HG03060 (cell line): ENCODE measurements around the gene SSNA1.

ENCODE experiments used
- ATAC-seq: cut with Tn5 transposase; IDR thresholded peaks from one replicate; pipeline ENCODE4 v1.9.1; 2021; ENCODE audit warnings: low read depth, moderate number of reproducible peaks; ENCODE audit not compliant: unreplicated experiment

The SSNA1 gene

DNA sequence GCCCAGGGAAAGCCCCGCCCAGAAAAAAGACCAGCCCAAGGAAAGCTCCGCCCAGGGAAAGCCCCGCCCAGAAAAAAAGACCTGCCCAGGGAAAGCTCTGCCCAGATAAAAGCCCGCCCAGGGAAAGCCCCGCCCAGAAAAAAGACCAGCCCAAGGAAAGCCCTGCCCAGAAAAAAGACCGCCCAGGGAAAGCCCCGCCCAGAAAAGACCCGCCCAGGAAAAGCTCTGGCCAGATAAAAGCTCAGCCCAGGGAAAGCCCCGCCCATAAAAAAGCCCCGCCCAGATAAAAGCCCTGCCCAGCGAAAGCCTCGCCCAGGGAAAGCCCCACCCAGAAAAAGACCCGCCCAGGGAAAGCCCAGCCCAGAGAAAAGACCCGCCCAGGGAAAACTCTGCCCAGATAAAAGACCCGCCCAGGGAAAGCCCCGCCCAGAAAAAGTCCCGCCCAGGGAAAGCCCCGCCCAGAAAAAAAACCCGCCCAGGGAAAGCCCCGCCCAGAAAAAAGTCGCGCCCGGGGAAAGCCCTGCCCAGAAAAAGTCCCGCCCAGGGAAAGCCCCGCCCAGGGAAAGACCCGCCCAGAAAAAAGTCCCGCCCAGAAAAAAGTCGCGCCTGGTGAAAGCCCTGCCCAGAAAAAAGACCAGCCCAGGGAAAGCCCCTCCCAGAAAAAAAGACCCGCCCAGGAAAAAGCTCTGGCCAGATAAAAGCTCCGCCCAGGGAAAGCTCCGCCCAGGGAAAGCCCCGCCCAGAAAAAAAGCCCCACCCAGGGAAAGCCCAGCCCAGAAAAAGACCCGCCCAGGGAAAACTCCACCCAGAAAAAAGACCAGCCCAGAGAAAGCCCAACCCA is 37.6 kb upstream of the SSNA1 start:
- no peak for ATAC-seq

DNA sequence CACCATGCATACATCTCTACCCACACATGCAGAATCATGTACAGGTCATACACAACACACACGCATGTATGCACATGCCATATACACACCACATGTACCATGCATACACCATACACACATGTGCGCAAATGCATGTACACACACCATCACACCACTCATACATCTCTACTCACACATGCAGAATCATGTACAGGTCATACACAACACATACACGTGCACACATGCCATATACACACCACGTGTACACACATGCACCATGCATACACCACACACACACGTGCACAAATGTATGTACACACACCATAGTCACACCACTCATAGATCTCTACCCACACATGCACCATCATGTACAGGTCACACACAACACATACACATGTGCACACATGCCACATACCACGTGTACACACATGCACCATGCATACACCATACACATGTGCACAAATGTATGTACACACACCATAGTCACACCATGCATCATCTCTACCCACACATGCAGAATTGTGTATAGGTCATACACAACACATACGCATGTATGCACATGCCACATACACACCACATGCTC is 35.6 kb upstream of the SSNA1 start:
- no peak for ATAC-seq

DNA sequence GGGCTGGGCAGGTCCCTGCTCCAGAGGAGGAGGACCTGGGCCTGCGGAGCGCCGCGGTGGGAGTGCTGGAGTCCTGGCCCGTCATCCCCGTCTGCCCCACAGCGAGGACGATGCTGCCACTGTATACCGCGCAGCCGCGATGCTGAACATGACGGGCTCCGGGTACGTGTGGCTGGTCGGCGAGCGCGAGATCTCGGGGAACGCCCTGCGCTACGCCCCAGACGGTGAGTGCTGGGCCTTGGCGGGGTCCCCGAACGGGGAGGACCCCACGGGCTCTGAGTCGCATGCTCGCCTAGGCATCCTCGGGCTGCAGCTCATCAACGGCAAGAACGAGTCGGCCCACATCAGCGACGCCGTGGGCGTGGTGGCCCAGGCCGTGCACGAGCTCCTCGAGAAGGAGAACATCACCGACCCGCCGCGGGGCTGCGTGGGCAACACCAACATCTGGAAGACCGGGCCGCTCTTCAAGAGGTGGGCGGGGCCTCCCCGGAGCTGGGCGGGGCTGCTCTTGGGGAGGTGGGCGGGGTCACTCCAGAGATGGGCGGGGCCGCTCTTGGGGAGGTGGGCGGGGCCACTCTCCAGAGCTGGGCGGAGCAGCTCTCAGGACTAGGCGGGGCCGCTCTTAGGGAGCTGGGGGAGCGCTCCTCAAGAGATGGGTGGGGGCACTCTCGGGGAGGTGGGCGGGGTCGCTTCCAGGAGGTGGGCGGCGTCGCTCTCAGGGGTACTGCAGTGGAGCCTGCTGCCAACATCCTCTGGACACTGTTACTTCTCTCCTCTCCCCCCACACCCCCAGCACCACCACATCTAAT is 31.7 kb upstream of the SSNA1 start:
- no peak for ATAC-seq

DNA sequence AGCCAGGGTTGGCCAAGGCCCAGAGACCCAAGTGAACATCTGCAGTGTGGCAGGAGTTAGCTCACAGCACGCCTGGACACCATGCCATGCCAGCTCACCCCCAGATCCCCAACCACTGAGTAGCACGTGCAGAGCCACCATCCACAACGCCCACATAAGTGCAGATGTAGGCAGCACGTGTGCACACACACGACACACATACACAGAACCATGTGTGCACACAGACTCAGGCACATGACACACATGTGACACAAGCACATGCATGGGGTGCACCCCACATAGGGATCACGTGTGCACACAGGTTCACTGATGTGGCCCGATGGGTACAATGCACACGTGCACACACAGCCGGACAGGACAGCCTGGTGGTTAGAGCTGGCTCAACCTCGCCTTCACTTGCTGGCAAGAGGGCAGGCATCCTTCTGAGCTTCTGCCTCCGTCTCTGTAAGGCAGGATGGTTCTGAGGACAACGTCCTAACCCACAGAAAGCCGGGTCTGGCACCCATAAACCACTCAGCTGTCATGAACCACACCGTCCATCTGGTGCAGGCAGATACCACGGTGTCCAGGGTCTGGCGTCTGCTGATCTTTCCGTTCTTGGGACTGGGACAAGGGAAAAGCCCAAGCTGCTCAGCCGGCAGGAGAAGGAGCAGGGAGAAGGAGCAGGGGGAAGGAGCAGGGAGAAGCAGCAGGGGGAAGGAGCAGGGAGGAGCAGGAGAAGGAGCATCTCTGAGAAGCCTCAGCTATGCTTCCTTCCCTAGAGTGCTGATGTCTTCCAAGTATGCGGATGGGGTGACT is 30.7 kb upstream of the SSNA1 start:
- ATAC-seq = no peak

DNA sequence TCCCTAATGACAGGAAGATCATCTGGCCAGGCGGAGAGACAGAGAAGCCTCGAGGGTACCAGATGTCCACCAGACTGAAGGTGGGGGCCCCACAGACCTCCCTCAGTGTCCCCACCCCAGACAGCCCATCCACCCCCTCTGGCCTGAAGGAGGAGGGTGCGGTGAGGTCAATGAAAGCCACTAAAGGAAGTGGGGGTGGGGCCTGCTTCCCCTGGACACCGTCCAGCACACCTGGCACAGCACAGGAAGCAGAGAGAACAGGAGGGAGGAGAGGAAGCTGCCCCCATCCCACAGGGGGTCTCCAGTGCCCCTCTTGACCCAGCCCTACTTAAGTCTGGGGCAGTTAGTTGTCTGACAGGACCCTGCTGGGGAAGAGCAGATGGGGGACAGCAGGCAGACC is 29.9 kb upstream of the SSNA1 start:
- ATAC-seq = no peak

DNA sequence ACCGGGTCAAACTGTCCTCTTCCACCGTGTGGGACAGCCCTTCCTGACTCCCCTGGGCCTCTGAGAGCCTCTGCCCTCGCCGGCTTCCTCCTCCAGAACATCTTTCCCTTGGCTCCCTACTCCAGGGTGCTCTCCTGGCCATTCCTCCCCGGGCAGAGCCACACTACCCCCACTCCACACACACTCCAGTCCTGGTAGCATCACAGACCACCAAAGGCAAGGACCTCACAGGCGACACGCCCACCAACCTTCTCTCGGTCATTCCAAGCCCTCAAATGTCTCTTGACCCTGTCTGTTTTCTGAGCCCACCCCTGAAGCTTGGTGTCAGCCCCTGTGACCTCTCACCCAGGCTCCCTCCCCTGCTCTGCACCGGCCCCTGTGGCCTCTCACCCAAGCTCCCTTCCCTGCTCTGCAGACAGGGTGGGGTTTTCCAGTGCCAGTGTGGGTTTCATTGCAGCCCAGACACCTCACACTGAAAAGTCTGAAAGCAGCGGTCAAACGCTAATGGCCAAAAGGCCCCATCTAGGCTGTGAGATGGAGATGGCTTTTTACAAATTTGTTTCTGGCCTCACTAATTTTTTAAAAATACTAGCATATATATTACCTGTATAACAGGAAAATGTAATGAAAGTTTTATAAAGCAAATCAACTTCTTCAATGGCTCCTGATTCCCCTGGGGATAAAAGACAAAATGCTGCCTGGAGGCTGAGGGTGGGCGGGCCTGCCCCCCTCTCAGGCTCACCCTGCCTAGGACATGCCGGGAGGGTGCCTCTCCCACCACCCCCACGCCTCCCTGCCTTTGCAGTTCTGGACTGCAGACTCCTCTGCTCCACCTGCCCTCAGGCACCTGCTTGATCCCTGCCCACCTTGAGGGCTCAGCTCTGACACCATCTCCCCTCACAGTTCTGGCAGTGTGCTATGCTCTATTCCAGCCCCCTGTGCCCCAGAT is 29.1 kb upstream of the SSNA1 start:
- ATAC-seq = no peak

DNA sequence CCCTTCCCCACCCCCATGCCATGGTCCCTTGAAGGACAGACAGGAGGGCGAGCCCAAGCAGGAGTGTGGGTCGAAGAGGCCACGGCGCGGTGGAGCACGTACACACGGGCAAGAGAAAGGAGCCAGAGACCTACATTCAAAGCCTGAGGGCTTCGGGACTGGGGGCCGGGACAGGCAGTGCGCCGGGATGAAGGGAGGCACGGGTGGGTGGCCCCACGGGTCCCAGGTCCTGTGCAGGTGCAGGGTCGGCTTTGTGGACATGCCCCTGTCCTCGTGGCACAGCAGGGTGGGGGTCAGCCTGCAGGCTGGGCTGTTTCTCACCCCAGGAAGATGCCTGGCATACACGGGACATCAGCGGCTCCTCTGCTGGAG is 28.4 kb upstream of the SSNA1 start:
- ATAC-seq = no peak

DNA sequence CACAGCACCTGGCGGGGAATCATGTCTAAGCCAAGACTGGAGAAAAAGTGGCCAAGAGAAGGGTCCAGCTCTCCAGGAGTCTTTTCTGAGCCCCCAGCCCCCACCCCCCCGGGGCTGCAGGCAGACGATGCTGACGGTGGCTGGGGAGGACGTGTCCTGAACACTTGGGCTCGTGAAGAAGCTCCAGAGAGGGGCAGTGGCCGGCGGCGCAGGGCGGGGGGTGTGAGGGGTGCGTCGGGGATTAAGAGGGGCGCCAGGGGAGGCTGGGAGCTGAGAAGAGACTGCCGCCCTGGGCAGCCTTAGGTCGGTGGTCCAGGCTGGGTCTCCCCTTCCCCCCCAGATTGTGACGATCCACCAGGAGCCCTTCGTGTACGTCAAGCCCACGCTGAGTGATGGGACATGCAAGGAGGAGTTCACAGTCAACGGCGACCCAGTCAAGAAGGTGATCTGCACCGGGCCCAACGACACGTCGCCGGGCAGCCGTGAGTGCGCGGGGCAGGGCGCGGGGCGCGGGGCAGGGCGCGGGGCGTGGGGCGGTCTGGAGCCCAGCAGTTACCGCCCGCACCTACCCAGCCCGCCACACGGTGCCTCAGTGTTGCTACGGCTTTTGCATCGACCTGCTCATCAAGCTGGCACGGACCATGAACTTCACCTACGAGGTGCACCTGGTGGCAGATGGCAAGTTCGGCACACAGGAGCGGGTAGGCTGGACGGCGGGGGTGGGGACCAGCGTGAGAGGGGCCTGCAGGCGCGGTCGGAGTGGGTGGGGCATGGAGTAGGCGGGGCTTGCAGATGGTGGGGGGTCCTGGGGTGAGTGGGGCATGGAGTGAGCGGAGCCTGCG is 27.5 kb upstream of the SSNA1 start:
- no peak for ATAC-seq

DNA sequence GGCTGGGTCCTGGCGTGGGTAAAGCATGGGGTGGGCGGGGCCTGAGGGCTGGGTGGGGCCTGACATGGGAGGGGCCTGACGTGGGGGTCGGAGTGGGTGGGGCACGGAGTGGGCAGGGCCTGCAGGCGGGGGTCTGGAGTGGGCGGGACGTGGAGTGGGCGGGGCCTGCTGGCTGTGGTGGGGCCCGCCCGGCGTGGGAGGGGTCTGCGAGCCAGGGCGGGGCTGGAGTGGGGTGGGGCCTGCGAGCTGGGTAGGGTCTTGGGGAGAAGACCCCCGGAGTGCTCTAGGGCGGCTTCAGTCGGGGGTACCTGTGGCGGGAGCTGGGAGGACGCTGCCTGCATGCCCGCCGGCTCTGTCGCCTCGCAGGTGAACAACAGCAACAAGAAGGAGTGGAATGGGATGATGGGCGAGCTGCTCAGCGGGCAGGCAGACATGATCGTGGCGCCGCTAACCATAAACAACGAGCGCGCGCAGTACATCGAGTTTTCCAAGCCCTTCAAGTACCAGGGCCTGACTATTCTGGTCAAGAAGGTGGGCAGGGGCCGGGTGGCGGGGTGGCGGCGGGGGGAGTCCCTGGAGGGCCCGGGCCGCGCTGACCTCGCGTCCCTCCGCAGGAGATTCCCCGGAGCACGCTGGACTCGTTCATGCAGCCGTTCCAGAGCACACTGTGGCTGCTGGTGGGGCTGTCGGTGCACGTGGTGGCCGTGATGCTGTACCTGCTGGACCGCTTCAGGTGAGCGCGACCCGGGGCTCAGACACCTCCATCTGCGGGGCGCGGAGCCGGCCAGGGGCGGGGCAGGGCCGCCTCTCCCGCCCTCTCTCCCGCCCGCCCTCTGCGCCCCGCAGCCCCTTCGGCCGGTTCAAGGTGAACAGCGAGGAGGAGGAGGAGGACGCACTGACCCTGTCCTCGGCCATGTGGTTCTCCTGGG is 26.7 kb upstream of the SSNA1 start:
- ATAC-seq = no peak

DNA sequence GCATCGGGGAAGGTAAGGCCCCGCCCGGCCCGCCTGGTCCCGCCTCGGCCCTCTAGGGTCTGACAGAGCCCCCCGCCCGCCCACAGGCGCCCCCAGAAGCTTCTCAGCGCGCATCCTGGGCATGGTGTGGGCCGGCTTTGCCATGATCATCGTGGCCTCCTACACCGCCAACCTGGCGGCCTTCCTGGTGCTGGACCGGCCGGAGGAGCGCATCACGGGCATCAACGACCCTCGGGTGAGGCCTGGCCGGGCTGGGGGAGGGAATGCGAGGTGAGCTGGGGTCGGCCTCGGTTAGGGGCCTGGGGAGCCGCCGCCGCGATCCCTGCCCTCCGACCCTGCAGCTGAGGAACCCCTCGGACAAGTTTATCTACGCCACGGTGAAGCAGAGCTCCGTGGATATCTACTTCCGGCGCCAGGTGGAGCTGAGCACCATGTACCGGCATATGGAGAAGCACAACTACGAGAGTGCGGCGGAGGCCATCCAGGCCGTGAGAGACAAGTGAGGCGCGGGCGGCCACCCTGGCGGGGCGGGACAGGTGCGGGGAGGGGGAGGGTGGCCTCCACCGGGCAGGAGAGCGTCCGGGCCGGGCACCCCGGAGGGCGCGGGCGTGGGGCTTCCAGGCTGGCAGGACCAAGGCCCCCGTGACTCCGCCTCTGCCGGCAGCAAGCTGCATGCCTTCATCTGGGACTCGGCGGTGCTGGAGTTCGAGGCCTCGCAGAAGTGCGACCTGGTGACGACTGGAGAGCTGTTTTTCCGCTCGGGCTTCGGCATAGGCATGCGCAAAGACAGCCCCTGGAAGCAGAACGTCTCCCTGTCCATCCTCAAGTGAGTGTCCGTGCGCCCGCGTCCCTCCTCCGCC is 25.7 kb upstream of the SSNA1 start:
- ATAC-seq = no peak

DNA sequence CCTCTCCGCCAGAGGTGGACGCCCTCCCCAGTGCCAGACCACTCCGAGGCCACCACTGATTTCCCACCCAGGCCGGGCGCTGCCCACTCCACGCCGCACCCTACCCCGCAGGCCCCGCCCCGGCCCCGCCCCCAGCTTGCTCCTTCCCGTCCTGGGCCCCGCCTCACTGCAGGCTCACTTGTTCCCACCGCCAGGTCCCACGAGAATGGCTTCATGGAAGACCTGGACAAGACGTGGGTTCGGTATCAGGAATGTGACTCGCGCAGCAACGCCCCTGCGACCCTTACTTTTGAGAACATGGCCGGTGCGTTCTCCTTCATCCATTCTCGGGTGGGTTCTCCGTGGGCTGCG is 25.1 kb upstream of the SSNA1 start:
- no peak for ATAC-seq

DNA sequence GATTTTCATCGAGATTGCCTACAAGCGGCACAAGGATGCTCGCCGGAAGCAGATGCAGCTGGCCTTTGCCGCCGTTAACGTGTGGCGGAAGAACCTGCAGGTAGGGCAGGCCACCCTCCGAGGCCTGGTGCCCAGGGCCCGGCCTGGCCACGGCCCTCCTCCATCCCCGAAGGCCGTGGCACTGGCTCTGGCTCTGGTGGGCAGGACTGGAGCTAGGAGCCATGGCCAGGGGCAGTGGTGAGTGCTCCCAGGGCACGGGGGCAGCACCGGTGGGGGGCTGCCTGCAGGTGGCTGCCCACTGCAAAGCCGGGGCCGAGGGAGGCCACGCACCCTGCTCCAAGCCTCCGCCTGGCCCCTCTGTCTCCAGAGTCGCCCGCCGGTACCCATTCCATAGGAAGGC is 24.7 kb upstream of the SSNA1 start:
- ATAC-seq = no peak

DNA sequence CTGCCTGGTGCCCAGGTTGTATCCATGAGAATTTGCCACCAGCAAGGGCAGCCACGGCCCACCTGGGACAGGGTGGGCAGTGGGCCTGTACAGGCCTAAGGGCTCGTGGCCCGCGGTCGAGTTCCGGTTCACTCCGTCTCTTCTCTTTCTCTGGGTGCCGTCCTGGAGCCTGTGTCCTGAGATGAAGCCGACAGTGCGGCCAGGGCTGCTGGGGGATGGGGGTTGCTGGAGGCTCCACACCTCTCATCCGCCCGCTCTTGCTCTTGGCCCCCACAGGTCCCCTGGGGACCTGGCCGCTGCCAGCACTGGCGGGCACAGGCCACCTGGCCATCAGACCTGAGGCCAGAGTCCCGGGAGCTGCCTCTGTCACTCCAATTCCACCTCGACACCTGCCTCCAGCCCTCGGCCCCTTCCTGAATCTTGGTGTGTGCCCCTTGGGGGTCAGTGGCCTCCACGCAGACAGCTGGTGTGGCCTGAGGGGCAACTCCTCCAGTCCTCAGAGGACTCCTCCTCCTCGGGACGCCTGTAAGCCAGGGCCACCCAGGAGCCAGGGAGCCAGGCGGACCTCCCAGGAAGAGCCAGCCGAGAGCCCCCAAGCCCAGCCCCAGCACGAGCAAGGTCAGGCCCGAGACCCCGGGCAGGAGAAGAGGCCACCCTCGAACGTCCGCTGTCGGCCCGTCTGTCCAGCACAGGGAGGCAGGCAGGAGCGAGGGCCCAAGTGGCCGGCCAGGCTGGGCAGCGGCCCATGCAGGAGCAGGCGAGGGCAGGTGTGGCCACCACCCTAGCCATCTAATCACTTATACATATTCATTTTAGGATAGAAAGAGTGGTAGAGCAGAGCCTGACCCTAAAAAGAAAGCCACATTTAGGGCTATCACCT is 23.9 kb upstream of the SSNA1 start:
- no peak for ATAC-seq

DNA sequence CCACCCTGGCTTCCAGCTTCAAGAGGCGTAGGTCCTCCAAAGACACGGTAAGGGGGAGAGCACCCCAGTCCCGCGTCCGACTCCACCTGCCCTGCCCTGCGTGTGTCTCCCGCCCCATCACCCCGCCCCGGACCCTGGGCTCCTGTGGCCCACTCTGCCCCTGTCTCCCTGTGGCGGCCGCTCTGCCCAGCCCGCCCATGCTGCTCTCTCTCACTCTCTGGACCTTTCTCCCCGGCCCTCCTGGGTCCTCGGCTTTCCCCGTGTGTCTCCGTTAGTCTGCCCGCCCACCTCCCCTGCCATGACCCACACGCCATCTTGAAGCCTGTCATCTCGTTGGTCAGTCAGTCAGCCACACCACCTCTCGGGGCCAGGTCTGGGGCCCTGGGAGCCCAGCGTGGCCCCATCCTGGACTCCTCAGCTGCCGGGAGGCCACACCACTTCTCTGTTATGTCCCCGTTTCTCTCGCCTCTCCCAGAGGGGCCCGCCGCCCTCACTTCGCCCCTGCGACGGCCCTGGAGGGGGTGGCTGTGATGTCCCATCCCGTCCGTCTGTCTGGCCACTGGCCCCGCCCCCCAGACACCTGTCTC is 23.1 kb upstream of the SSNA1 start:
- ATAC-seq = no peak

DNA sequence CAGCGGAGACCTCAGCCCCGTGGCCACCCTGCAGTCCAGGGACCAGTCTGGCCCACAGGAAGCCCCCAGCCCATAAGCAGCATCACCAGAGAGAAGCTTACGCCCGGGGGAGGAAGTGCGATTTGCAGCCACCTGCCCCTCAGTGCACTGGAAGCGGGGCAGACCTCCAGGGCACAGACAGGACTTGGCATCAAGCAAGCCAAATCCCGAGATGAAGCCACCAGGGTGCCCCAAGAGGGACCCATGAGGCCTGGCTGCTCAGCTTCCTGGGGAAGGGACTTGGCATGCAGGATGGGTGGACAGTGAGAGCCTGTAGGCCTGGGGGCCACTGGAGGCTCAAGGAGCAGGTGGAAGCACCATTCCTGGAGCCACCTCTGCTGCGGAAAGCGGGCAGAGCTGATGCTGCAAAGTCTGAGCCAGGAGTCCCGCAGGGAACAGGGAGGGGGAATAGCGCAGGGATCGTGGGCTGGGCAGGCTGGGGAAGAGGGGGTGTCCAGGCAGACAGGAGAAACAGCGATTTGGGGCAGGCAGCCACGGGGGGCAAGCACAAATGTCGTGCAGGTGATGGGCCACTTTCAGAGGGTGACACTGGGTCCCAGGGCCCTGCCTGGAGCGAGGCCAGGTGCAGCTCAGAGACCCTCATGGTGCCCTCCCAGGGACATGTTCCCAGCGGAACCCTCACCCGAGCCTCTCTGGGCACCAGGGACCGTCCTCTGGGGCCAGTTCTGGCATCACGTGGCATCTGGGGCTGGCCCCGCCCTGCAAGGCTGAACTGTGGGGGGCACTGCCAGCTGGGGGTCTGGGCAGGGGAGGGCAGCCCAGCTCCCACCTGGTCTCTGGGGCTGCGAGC is 21.9 kb upstream of the SSNA1 start:
- ATAC-seq = no peak
